GM21737 (cell line): ENCODE data around the gene MAS1L.
"Not testable (repeated sequence)": the region's sequence is repeated elsewhere in the genome, so short reads cannot be mapped to it uniquely, and the experiment has no call there.

Source experiments
- ATAC-seq: cut with Tn5 transposase; IDR thresholded peaks from one replicate; pipeline ENCODE4 v1.9.1; 2021; ENCODE audit warnings: mild to moderate bottlenecking, moderate library complexity; ENCODE audit not compliant: unreplicated experiment

MAS1L gene

DNA sequence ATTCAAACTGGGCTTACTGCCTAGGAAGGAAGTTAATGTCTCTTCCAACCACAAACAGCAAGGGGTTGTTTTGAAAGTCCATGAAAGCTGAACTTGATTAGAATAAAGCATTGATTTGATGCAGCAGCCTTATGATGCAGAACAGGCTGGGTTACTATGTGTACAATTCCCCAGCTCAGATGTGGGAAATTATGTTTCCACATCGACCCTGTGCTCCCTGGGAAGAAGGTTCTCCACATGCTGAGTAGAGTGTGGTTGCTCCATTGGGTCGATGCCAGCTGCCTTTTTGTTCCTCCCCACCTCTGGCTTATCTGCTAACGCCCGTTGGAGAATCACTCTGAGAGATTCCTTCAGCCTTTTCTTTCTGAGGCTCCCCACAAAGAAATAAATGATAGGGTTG lies 1.2 kb downstream of the MAS1L start:
- ATAC-seq = no peak

DNA sequence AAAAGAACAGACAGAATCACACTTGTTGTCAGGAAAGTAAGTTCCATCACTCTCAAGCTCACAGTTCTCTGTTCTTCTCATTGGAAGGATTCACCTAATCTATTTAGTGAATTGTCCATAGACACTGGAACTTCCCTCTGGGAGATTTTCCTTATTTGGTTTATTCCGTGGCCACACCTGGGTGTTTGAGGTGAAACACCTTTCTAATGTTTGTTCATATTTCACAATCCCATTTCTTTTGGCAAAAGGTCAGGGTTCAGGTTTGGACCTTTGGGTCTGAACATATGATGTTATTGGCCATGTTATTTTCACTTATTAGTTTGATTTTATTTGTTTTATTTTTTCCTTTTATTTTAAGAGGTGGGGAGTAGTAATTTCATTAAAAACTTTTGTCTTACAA lies 4.0 kb downstream of the MAS1L start:
- no peak for ATAC-seq

DNA sequence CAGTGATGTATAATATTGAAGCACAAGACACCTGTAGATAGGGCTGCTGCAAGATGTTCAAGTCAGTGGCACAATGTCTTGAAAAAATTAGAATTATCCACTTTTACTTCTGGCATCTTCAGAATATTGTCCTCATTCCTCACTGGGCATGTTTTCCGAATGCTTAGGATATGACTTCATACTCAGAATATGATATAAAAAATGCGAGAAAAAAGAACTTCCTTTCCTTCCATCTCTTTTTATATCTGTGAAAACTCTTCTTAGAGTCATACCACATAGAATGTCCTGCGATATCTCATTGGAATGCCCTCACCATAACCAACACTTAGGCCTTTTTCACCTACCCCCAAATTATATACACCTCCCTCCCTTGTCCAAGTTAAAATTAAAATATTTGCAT lies 4.6 kb downstream of the MAS1L start:
- ATAC-seq = no peak

DNA sequence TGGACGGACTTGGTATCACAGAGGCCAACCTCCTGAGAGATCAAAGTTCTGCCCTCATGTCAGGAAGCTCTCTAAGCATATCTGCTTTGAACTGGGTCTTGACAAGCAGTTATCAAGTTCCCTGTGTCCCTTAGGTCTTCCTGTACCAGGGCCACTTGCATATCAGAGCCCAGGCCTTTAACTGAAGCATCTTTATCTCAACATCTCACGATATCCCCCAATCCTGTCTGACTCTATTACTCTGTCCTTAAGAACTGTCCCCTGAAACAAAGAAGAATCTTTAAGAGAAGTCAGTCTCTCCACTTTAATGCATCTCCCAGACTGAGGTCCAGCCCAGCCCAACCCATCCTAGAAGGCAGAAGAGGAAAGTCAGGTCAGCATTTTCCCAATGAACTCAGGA lies 8.2 kb downstream of the MAS1L start:
- ATAC-seq = no peak

DNA sequence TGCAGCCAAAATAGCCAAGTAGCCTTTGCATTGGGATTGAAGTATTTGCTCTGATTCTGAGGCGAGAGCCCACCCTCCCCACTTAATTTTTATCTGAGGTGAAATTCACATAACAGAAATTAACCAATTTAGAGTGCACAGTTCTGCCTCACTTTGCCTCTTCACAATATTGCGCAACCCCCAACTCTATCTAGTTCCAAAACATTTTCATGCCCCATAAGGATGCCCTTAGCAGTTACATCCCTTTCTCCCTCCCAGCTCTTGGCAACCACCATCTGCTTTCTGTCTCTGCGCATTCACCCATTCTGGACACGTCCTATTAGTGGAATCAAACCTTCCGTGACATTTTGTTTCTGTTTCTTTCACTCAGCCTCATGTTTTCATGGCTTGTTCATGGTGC lies 9.0 kb downstream of the MAS1L start:
- ATAC-seq = no peak

DNA sequence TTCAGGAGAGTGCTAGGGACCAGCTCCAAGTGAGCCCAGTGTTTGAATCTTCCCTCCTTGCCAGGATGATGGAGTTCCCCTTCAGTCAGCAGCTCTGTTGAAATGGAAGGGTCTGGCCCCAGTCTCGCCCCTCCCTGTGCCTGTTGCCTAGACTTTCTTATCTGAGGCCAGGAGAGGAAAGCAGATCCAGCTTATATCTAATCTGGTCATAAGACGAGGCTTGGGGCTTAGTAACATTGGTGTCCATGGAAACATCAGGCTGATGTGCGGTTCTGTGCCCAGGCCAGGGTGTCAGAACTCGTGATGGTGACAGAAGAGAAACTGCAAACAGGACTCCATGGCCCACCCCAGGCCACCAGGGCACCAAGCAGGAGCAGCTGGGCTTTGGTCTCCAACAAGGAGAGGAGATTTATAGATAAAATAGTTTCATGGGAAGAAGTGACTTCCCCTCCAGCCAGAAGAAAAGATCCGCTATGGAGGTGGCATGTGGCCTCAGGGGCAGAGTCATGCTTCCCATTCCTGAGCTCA lies 9.8 kb downstream of the MAS1L start:
- ATAC-seq = no peak

DNA sequence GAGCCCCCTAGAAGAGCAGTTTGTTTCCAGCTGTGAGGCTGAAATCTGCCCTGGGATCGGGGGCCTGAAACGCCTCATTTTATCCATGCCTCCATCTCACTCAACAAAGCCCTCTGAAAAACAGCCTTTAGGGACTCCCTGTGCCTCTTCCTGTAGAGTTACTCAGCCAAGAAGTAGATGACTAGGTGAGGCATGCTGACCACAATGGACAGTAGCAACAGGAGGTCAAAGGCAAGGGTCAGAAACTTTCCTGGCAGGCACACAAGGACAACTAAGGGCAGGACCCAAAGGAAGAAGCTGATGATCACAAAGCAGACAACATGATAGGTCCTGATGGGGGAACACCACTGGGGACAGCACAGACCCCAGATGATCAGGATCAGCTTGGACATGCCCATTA lies 12.8 kb downstream of the MAS1L start:
- ATAC-seq = no peak

DNA sequence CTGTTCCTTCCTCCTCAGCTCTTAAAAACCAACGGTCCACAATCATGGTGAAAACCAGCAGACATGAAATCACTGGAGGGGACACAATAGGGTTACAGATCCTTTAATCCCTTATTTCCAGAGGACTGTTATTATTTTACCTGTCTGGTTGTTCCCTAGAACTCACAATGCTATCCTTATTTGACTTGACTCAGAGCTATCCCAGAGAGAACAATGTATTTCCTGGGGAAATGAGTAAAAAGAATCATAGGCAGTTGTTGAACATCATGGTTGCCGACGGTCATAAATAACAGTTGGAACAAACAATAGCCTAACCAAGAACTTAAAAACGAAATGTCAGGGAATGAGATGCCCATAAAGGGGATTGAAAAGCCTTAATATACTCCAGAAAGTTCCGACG lies 21.5 kb downstream of the MAS1L start:
- no peak for ATAC-seq

DNA sequence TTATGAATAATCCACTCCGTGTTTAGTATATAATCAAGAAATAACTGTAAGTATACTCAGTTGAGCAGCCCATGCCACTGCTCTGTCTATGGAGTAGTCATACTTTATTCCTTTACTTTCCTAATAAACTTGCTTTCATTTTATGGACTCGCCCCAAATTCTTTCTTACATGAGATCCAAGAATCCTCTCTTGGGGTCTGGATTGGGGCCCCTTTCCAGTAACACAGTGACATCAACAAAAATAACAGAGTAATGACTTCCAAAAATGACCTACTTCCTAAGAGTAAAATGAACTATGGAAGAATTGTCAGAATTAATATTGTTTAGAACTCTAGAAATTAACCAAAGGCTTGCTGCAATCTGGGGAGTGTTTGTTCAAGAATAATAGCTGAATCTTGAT lies 22.0 kb downstream of the MAS1L start:
- ATAC-seq = no peak

DNA sequence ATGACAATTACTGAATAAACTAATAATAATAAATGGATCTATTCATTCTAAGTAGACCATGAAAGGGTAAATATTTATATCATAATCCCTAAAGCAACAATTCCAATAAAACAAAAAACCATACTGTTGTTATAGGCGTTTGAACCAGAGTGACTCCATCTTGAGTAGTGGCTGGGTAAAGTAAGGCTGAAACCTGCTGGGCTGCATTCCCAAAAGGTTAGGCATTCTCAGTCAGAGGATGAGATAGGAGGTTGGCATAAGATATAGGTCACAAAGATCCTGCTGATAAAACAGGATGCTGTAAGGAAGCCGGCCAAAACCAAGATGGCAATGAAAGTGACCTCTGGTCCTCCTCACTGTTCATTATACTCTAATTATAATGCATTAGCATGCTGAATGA lies 22.5 kb downstream of the MAS1L start:
- no peak for ATAC-seq

DNA sequence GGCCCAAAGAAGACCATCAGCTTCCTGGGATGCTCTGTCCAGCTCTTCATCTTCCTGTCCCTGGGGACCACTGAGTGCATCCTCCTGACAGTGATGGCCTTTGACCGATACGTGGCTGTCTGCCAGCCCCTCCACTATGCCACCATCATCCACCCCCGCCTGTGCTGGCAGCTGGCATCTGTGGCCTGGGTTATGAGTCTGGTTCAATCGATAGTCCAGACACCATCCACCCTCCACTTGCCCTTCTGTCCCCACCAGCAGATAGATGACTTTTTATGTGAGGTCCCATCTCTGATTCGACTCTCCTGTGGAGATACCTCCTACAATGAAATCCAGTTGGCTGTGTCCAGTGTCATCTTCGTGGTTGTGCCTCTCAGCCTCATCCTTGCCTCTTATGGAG lies 25.7 kb downstream of the MAS1L start:
- no peak for ATAC-seq

DNA sequence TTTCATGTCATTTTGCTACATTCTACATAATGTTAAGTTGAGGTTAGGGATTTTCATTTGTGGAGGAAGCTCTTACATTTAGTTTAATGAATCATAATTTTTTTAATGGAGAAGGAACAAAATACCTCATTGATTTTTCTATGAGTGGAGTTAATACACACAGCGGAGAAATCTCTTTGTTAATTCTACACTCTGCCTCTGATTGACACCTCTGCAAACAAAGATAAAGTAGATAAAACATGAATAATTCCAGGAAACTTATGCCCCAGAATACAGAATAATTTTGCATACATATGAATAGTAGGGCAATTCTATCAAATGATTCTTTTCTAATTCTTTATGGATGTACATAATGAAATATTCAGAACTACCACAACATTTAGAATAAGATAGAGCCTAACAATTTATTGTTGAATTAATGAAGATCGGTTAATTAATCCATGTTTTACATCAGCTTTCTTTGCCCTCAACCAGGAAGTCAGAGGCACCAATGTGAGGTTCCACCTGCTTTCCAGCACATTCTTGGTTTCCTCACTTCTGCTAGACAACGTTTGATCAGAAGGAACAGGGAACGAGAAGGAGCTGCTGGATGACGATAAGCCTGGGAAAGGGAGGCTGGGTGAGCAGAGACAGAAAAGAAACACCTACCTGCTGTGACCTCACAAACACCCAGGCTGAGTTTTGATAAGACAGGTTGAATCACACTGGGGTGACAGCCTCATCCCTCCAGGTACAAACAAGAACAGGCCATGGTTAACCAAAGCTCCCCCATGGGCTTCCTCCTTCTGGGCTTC lies 26.5 kb downstream of the MAS1L start:
- no peak for ATAC-seq

DNA sequence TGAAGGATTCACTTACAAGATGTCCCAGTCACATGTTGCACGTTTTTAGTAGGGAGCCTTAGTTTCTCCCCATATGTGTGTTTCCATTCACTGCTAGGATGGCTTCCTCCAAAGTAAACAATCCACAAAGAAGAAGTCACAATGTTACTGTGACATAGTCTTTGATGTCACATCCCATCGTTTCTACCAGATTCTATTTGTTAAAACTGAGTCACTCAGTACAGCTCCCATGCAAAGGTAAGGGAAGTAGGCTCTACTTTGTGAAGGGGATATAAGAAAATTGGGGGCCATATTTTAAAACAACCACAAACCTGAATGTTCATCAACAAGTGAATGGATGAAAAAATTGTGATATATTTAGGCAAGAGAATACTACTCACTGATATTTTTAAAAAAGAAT lies 30.8 kb downstream of the MAS1L start, which contains the start of the genes OR11A1 and OR2H1:
OR11A1 (minus strand) TSS at position 101 of the 400 bp plus-strand sequence. CDS start 29,430 bp downstream, outside the sequence.
OR2H1 (plus strand) TSS at position 185 of the 400 bp plus-strand sequence. CDS start 4,615 bp downstream, outside the sequence.
- no peak for ATAC-seq

DNA sequence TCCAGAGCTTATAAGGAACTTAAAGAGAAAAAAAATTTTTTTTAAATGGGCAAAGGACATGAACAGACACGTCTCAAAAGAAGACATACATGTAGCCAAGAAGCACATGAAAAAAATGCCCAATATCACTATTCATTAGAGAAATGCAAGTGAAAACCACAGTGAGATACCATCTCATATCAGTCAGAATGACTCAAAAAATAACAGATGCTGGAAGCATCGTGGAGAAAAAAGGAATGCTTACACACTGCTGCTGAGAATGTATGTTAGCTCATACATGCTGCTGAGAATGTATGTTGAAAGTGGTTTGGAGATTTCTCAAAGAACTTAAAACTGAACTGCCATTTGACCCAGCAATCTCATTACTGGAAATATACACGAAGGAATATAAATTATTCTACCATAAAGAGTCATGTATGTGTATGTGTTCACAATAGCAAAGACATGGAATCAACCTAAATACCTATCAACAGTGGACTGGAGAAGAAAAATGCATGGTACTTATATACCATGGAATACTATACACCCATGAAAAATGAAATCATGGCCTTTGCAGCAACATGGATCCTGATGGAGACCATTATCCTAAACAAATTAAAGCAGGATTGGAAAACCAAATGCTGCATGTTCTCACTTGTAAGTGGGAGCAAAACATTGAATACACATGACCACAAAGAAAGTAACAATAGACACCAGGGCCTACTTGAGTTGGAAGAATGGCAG lies 36.1 kb downstream of the MAS1L start:
- no peak for ATAC-seq

DNA sequence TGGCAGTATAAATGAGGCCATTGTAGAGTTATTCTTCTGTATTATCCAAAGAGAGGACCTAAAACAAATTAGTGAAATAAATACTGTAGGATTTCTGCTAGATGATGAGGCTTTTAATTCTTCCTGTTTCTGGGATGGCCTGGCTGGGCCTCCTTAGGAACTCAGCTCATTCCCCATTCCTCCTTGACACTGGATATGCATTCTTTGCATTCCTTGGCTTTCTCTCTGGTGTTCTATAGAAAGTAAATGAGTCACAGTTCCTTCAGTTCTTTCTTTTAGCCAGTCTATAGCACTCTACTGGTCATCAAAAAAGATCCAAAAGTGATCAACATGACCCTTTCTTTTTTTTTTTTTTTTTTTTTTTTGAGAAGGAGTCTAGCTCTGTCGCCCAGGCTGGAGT lies 40.1 kb downstream of the MAS1L start:
- ATAC-seq = no peak

DNA sequence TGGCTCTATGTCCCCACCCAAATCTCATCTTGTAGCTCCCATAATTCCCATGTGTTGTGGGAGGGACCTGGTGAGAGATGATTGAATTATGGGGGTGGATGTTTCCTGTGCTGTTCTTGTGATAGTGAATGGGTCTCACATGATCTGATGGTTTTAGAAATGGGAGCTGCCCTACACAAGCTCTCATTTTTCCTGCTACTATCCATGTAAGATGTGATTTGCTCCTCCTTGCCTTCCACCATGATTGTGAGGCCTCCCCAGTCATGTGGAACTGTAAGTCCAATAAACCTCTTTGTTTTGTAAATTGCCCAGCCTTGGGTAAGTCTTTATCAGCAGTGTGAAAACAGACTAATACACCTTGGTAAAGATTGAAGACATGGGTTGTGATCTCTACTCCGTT lies 43.7 kb downstream of the MAS1L start:
- ATAC-seq = not testable (repeated sequence)

DNA sequence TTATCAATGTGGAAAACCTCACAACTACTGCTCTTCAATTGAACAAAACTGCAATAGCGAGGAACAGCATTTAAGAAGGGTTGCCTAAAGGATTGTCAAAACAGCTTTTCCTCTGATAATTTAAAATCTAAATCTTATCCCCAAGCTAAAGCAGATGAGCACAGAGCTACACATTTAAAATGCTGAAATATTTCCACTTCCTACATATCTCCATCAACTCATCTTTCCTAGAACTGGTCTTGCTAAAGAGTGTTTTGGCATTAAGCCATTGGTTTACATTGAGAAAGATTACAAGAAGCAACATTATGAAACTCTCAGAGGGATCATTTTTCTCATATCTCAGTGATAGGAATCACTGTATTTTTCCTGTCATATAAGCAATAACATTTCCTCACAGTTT lies 45.0 kb downstream of the MAS1L start:
- ATAC-seq = no peak

DNA sequence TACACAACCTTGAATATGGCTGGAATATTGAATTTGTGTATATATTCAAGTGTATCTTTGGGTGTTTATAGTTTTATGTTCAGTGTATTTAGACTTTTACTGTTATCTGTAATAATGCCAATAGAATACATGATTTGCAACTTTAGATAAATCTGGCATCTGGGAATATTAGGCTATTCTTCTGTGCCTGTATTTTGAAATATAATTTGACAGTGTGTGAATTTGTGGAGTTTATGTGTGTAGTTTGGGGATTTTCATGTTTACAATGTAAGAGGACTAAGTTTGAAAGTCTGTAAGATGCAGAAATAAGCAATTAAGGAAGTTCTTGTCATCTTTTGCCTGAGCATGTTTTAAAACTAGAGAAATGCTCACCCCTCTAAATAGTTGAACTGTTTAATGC lies 48.8 kb downstream of the MAS1L start, which contains the start of gene OR10C1:
OR10C1 (plus strand) TSS at position 301 of the 400 bp plus-strand sequence. CDS start 710 bp downstream, outside the sequence.
- no peak for ATAC-seq

DNA sequence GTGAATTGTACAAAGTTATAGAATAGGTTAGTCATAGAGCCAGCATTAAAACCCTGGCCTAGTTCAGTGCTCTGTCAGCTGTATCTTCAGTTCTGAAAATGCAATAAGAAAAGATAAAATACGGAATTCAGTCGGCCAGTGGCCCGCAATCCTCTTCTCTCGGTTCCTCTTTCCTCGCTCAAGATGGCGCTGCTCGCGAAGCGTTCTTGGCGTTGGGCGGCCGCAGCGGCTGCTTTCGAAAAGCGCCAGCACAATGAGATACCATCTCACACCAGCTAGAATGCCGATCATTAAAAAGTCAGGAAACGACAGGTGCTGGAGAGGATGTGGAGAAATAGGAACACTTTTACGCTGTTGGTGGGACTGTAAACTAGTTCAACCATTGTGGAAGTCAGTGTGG lies 51.0 kb downstream of the MAS1L start:
- ATAC-seq = not testable (repeated sequence)
